Endothelial cell of coronary artery (primary cell): ENCODE measurements around the gene LRRC51. TPM values are rescaled to one million over a fixed set of nuclear protein-coding genes. Genes with fewer than 3 reads are reported as not detected.

Experiments used
- total RNA-seq: library from RNA; depleted of rRNA; stranded (reverse); fragments of >200 nt; gene quantifications from 2 replicates; pipeline ENCODE4 v1.2.3, GENCODE V29; 2014

Gene LRRC51, protein sequence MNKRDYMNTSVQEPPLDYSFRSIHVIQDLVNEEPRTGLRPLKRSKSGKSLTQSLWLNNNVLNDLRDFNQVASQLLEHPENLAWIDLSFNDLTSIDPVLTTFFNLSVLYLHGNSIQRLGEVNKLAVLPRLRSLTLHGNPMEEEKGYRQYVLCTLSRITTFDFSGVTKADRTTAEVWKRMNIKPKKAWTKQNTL
- total RNA-seq = 2.7 and 3.3 TPM in 2 replicates

DNA sequence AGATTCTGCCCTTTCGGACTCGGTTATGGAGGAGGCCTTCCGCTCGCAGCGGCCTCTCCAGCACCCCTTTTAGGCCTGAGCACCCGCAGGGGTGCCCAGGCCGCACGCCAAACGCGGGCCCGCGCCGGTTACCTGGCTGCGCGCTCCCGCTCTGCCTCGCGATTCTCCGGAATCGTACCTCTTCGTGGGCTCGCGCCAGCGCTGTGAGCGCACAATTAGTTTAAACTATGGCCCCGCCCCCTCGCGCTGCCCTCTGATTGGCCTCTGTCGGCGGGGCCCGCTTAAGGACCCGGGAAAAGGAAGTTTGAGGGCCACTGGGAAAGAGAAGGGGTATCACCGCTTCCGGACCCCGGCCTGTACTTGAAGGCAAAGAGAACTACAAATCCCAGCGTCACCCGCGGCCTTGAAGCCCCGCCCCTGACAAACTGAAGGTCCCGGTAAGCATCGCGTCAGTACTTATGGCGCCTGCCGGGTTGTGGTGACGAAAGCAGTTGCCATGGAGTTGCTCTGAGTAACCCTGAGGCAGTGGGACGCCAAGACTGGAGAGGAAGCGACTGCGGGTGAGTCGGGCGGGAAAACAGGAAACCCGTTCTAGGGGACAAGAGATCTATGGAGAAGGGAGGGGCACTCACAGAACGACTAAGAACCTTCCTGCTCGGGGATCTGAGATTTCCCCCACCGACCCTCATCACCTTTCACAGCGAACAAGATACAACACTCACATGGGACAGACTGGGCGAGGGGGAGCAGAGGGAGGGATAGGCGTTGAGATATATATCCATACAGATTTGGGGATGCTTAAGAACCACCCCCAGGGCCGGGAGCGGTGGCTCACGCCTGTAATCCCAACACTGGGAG, at the start of gene LRRC51, which contains the start of gene NUMA1:
LRRC51 (plus strand) TSS at position 525 of the 858 bp plus-strand sequence. CDS start 8,234 bp downstream, outside the sequence.
NUMA1 (minus strand) TSS at position 217 of the 858 bp plus-strand sequence. CDS start 44,599 bp downstream, outside the sequence.

DNA sequence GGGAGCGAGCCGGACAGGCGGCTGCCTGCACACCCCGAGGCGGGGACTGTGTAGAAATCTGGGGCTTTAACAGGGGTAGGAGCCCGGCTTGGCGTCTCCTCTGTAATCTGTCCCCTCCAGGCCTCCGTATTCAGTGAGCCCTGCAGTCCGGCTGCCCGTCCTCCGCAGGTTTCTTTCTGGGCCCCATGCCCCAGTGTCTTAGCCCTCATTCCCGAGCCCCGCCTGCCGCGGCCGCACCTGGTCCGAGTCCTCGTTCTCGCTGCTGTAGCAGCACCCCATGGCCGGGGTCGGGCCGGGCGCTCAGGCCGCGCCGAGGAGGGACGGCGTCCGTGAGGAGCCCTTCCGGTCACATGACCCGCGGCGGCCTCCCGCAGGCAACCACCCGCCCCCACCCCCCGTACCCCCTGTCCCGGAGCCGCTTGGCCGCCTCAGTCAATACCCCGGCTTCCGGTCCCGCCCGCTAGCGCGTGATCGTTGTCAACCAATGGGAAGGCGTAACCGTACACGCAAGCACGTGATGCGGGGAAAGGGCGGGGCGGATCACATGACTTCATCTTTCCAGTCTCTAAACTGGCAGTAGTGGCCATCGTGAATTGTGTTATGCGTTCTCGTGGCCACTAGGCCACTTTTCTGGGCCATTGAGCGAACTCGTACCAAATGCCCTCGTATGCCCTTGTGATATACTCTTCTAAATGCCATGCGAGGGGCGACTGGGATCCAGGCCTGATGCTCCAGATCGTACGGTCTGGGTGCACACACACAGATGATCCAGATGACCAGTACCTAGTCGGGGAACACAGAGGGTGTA, 22.5 kb downstream of the LRRC51 start, which contains the start of gene LAMTOR1:
LAMTOR1 (minus strand) TSS at position 352 of the 808 bp plus-strand sequence; CDS start at position 279, 73 bp downstream.

DNA sequence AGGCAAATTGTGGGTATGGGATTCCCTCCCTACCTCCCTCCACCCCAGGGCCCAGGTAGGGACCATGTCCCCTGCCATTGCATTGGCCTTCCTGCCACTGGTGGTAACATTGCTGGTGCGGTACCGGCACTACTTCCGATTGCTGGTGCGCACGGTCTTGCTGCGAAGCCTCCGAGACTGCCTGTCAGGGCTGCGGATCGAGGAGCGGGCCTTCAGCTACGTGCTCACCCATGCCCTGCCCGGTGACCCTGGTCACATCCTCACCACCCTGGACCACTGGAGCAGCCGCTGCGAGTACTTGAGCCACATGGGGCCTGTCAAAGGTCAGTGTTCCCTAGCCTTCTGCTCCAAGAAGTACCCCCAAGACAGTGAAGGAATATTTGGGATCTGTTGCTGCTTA, 25.2 kb downstream of the LRRC51 start, which contains the start of gene TOMT:
TOMT (plus strand) TSS at position 37 of the 400 bp plus-strand sequence; CDS start at position 65, 28 bp downstream.

DNA sequence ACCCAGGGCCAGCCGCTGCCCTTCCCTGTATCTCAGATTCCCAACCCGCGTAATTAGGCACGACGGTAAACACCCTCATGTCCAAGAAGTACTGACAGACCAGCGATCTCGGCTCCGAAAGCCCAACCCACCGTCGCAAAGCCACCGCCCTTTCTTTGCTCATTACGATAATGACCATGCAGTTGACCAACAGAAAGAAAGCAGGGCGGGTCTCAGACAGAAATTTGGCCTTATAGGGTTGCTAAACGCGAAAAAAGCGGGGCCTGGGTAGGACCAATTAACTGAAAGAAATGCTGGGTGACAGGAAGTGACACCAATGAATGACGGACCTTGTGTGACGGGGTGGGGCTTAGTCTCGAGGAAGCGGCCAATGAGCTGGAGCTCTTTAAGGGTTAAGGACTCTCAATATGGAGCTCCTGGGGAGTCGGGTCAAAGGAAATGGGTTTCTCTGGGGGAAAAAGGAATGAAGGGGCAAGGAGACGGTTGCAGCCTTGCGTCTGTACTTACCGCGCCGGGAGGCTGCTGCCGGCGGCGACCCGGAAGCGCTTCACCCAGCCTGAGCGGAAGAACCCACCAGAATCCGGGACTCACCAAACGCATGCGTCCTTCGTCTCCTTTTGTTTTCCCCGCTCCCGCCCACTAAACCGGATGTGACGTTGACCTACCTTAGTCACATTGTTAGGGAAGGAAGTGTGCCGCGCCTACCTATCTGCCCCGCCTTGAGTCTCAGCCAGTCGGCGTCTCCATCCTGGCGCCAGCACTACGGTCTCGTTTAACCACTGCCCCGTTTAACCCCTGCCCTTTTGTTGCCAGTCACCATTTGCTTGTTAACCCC, 31.7 kb downstream of the LRRC51 start, which contains the start of gene ANAPC15:
ANAPC15 (minus strand) TSS at position 553 of the 835 bp plus-strand sequence. CDS start 1,419 bp downstream, outside the sequence.

DNA sequence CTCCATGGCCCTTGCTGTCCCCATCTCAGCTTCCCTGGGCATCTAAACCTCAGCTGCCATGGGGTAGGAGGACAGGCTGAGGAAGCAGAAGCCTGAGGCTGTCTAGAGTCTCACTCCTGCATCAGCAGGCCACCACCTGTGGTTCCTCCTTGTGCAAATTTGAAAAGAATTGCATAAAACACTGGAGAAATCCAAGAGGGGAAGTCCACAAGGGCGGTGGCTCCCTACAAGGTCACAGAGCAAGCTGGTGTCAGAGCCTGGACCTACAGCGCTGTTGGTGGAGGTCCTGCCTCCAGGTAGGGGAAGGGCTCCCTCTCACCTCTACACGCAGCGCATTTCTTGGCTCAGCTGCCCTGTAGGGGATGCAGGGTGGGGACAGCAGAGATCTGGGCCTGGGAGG, 54.8 kb downstream of the LRRC51 start, which contains the start of gene FOLR3:
FOLR3 (plus strand) TSS at position 253 of the 400 bp plus-strand sequence. CDS start 228 bp downstream, outside the sequence.

Other genes with a start within 250 kb of the LRRC51 start
- gene DEFB108B, start 247.7 kb upstream of the LRRC51 start, total RNA-seq = not detected in 2 replicates
- gene DEFB131B, start 202.4 kb upstream of the LRRC51 start, total RNA-seq = not detected in 2 replicates
- gene XNDC1N, start 152.3 kb upstream of the LRRC51 start, total RNA-seq = 5.8 and 7.1 TPM in 2 replicates
- 61.6 and 108 TPM in 2 replicates for gene RNF121, start 151.8 kb upstream of the LRRC51 start, total RNA-seq
- 4.9 and 5.6 TPM in 2 replicates for gene IL18BP, start 81.9 kb upstream of the LRRC51 start, total RNA-seq
- gene NUMA1, start 308 bp upstream of the LRRC51 start, total RNA-seq = 121 and 127 TPM in 2 replicates
- 75.6 and 86.2 TPM in 2 replicates for gene LAMTOR1, start 22.4 kb downstream of the LRRC51 start, total RNA-seq
- not detected in 2 replicates for gene TOMT, start 25.1 kb downstream of the LRRC51 start, total RNA-seq
- 17.9 and 43.2 TPM in 2 replicates for gene ANAPC15, start 31.8 kb downstream of the LRRC51 start, total RNA-seq
- gene FOLR3, start 54.9 kb downstream of the LRRC51 start, total RNA-seq = not detected in 2 replicates
- not detected in 2 replicates for gene FOLR1, start 111.3 kb downstream of the LRRC51 start, total RNA-seq
- gene FOLR2, start 135.9 kb downstream of the LRRC51 start, total RNA-seq = not detected in 2 replicates
- gene INPPL1, start 143.9 kb downstream of the LRRC51 start, total RNA-seq = 46.6 and 78.5 TPM in 2 replicates
- not detected in 2 replicates for gene PHOX2A, start 163.3 kb downstream of the LRRC51 start, total RNA-seq